Measurements from ENCODE around the gene PASK.

PASK gene

DNA sequence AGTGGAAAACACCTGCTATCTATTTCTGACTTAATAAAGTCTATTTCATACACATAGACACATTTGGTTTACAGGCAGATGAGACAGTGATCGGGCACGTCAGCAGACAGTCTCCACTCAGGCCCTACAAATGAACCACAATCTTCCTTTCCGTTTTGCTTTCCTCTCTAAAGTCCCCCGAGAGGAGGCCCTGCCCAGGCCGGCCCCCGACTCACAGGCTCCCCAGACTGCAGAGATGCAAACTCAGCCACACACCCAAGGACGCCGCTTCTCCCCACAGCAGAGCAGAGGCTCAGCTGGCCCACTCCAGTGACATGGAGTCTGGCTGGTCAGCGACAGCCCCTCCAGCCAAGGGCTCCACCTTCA lies 37.8 kb downstream of the PASK start:
- no peak for TF ChIP-seq CTCF (IDR thresholded peaks at IDR 0.05; ENCODE audit: low read depth, low read length)
- DNase-seq (ENCODE audit: low read depth, low spot score), result no peak
- in situ Hi-C loops (cut with HindIII; ENCODE audit: low sequenced_read_pairs), result no loop called here
- no peak overlapping the region for H3K4me3 ChIP-seq (ENCODE audit: low read depth, low read length)

DNA sequence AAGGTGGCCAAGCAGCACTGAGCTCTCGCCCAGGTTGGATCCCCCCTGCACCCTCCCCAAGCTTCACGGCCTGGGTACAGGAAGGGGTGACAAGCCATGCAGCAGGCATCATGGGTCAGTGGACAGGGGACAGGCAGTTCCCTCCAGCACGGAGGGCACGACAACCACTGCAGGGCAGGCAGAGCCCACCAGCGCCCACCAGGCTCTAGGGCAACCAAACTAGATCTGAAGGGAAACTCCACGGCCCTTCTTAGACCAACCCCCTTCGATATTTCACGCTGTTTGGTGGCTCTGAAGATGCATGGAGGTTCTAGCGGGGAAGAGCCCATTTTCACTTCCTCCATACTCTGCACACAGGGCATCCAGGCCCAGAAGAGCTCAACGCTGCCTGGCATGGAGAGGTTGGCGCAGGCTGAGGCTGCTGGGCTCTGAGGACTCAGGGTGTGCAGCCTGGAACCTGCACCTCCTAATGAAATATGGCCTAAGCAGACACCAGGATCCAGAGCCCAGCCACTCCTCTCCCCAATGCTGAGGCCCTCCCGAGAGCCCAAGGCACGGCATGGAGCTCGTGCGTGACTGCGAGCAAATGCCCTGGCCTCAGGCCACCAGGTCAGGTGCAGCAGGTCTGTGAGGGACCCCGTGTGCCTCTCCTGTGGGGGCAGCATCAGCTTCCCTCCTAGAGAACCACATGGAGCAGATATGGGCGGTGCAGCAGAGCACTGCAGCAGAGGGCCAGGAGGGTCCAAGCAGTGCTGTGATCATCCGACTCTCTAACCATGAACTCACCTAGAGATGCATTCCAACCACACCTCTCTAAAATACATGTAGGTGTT lies 38.4 kb downstream of the PASK start:
- no peak for DNase-seq (ENCODE audit: low read depth, low spot score)
- in situ Hi-C loops (cut with HindIII; ENCODE audit: low sequenced_read_pairs), result no loop called here
- H3K4me3 ChIP-seq (ENCODE audit: low read depth, low read length), result no peak overlapping the region
- no peak for TF ChIP-seq CTCF (IDR thresholded peaks at IDR 0.05; ENCODE audit: low read depth, low read length)

DNA sequence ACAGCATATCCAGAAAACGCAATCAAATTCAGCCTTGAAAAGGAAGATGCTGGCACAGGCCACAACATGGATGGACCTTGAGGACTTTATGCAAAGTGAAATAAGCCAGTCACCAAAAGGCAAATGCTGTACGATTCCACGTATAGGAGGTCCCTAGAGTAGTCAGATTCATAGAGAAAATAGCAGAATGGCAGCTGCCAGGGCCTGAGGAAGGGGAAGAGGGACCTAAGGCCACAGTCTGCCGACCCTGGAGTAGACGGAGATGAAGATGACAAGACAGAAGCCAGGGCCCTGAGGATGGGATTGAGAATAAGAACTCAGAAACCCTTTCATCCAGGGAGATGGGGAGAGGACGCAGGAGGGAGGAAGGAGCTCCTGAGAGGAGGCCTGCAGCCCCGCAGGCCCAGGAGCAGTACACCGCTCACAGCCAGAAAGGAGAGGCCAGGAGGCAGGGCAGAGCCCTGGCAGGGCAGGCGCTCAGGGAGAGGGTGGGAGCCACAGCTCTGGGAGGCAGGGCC lies 39.1 kb downstream of the PASK start:
- H3K4me3 ChIP-seq (ENCODE audit: low read depth, low read length), result no peak overlapping the region
- in situ Hi-C loops (cut with HindIII; ENCODE audit: low sequenced_read_pairs), result no loop called here
- DNase-seq (ENCODE audit: low read depth, low spot score), result no peak
- TF ChIP-seq CTCF (IDR thresholded peaks at IDR 0.05; ENCODE audit: low read depth, low read length), result no peak

DNA sequence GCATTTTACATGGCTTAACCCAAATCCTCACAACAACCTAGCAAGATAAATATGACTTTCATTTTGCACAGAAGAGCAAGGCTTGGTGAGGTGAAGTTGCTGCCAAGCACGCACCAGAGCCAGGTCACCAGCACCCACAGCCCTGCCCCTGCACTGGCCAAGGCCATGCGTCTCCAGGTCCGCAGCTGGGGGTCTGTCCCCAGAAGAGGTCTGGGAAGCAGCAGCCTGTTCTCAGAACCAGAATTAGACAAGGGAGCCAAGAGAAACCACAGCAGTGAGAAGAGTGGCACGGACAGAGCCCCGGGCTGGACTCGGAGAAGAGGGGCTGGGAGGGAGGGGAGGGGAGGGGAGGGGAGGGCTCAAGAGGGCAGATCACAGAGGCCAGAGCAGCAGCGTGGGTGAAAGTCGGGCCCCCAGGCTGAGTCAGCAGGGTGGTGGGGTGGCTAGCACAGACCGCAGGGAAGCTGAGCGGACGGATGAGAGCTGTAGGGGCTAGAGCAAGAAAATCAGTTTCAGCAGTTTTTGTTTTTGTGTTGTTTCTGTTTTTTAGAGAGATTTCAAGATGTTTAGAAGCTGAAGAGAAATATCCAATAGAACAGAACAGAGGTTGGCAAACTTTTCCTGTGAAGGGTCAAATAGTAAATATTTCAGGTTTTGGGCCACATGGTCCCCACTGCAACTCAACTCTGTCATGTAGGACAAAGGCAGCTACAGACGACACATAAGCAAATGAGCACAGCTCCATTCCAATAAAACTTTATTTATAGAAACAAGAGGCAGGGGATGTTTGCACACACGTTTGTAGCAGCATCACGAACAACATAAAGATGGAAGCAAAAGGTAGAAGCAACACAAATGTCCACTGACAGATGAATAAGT lies 39.8 kb downstream of the PASK start:
- in situ Hi-C loops (cut with HindIII; ENCODE audit: low sequenced_read_pairs), result no loop called here
- TF ChIP-seq CTCF (IDR thresholded peaks at IDR 0.05; ENCODE audit: low read depth, low read length), result no peak
- DNase-seq (ENCODE audit: low read depth, low spot score), result no peak
- no peak overlapping the region for H3K4me3 ChIP-seq (ENCODE audit: low read depth, low read length)

DNA sequence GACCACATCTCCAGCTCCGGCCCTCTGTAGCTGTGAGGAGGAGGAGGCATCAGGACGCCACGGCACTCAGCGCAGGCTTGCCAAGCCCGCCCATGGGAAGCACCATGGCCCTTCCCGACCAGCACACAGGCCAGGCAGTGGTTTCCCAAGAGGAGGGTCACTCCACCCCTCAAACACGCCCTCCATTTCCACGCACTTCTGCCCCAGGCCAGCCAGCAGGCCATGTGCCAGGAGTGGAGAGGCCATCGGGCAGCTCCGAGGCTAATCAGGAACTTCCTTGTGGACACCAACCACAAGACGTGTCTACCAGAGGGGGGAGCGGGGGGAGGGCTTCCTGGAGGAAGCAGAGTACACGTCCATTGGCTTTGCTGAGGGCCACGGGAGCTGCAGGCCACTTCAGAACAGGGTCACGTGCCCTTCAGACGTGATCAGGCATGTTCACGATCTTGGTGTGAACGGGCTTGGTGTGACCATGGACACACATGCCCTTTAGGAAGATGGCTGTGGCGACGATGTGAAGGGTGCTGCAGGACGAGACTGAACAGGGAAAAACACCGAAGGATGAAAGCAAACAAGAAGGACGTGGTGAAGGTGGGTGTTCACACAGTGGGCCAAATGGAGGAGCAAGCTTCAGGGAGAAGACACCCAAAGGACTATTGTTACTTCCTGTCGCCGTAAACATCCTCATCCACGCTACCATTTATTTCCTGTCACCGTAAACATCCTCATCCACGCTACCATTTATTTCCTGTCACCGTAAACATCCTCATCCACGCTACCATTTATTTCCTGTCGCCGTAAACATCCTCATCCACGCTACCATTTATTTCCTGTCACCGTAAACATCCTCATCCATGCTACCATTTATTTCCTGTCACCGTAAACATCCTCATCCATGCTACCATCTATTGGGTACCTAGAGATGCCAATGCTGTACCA lies 40.7 kb downstream of the PASK start:
- H3K4me3 ChIP-seq (ENCODE audit: low read depth, low read length), result no peak overlapping the region
- no peak for DNase-seq (ENCODE audit: low read depth, low spot score)
- TF ChIP-seq CTCF (IDR thresholded peaks at IDR 0.05; ENCODE audit: low read depth, low read length), result no peak
- in situ Hi-C loops (cut with HindIII; ENCODE audit: low sequenced_read_pairs), result no loop called here

Data from astrocyte of the spinal cord (primary cell).